Naive B cell (primary cell): ENCODE measurements around the gene NR4A1. TPM values are rescaled to one million over a fixed set of nuclear protein-coding genes. Genes with fewer than 3 reads are reported as not detected.
A peak's percentile ranks its signal among the peaks of the same experiment; 100 is the strongest.

Source experiments
- ATAC-seq, 2 donors: fragments of 150-1000 bp; cut with Tn5 transposase; 2 replicates each; pipeline ENCODE4 v1.10.0; 2021; ENCODE audit warnings: low read depth in 2 of 2, mild to moderate bottlenecking in 2 of 2, moderate library complexity in 2 of 2
- DNase-seq: peaks from one replicate; pipeline ENCODE4 v3.0.0; 2022
- H3K27ac Mint-ChIP-seq, 6 donors: one replicate each; pipeline ENCODE4 v1.8.0; 2020 to 2022; ENCODE audit warnings: mild to moderate bottlenecking in 6 of 6, mixed read lengths in 6 of 6, moderate library complexity in 5 of 6, inconsistent platforms in 2 of 6
- H3K27me3 Mint-ChIP-seq, 3 donors: one replicate each; pipeline ENCODE4 v1.8.0; 2021 to 2022; ENCODE audit warnings: mixed read lengths in 3 of 3, mild to moderate bottlenecking in 1 of 3
- H3K36me3 Mint-ChIP-seq, 2 donors: one replicate each; pipeline ENCODE4 v1.8.0; 2020 to 2022; ENCODE audit warnings: mixed read lengths in 2 of 2, inconsistent platforms in 1 of 2, mild to moderate bottlenecking in 1 of 2
- H3K4me1 Mint-ChIP-seq, 3 donors: one replicate each; pipeline ENCODE4 v1.8.0; 2020 to 2022; ENCODE audit warnings: mixed read lengths in 3 of 3, inconsistent platforms in 1 of 3, mild to moderate bottlenecking in 1 of 3, moderate library complexity in 1 of 3
- H3K4me3 Mint-ChIP-seq, 8 donors: one replicate each; pipeline ENCODE4 v1.8.0; 2020 to 2022; ENCODE audit warnings: mild to moderate bottlenecking in 8 of 8, mixed read lengths in 8 of 8, moderate library complexity in 8 of 8, inconsistent platforms in 2 of 8
- H3K9me3 Mint-ChIP-seq, 7 donors: one replicate each; pipeline ENCODE4 v1.8.0; 2020 to 2022; ENCODE audit warnings: mixed read lengths in 7 of 7, mild to moderate bottlenecking in 5 of 7, inconsistent platforms in 2 of 7, moderate library complexity in 1 of 7
- polyA plus RNA-seq, 6 donors: library from polyadenylated mRNA; unstranded; fragments of 300-500 nt; fragmentation: Illumina TruSeq; gene quantifications; one replicate each; pipeline ENCODE4 v1.2.3, GENCODE V29; 2021; ENCODE audit warnings: low read depth in 6 of 6

The NR4A1 gene
- polyA plus RNA-seq = 10 to 100 TPM in 4 of 6 donors, 1 to 10 TPM in 2; 6.7 to 24.9 (median 12.6) TPM

GRCh38 chr12:52050758-52051541 lies at the start of gene NR4A1:
NR4A1 (plus strand) TSS chr12:52051442; CDS start chr12:52054329, 2,887 bp downstream.
- no peaks in the 10 kb centered on the region for H3K9me3 Mint-ChIP-seq
- no peaks in the 10 kb centered on the region for H3K36me3 Mint-ChIP-seq
- ATAC-seq (peak; percentile 76 to 77), DNase-seq (peak; percentile 100)
- H3K4me3 Mint-ChIP-seq = peak within 1 kb of the TSS; percentile 90 to 99 (median 96)
- H3K27me3 Mint-ChIP-seq = no peaks in the 10 kb centered on the region
- peaks cover 40 to 53% (median 47%) of the 10 kb centered on the region in 3 donors for H3K4me1 Mint-ChIP-seq
- peak within 1 kb of the TSS; percentile 96 to 100 (median 99) for H3K27ac Mint-ChIP-seq

GRCh38 chr12:52003016-52003550 lies 48.2 kb upstream of the NR4A1 start:
- no peaks in the 10 kb centered on the region for H3K27me3 Mint-ChIP-seq
- ATAC-seq = no peak
- peaks cover 19 to 27% (median 24%) of the 10 kb centered on the region in 3 donors for H3K4me1 Mint-ChIP-seq
- no peak for DNase-seq
- peak overlapping the region in 4 of 6 donors; percentile 29 to 99 (median 66) for H3K27ac Mint-ChIP-seq
- no peaks in the 10 kb centered on the region for H3K36me3 Mint-ChIP-seq
- no peaks in the 10 kb centered on the region for H3K9me3 Mint-ChIP-seq
- H3K4me3 Mint-ChIP-seq = peak overlapping the region in 1 of 8 donors; percentile 14

GRCh38 chr12:52003591-52003990 lies 47.7 kb upstream of the NR4A1 start:
- Mint-ChIP-seq H3K4me3 (no peak overlapping the region), H3K36me3 (no peaks in the 10 kb centered on the region), H3K27ac (peak overlapping the region in 3 of 6 donors; percentile 58 to 99 (median 74)), H3K4me1 (peaks cover 24 to 32% (median 27%) of the 10 kb centered on the region in 3 donors), H3K9me3 (no peaks in the 10 kb centered on the region), H3K27me3 (no peaks in the 10 kb centered on the region)
- DNase-seq = no peak
- ATAC-seq = no peak

GRCh38 chr12:52004042-52004648 lies 47.1 kb upstream of the NR4A1 start:
- no peaks in the 10 kb centered on the region for H3K27me3 Mint-ChIP-seq
- peak overlapping the region in 1 of 8 donors; percentile 39 for H3K4me3 Mint-ChIP-seq
- H3K9me3 Mint-ChIP-seq = no peaks in the 10 kb centered on the region
- peak overlapping the region in 5 of 6 donors; percentile 24 to 99 (median 99) for H3K27ac Mint-ChIP-seq
- no peak for DNase-seq
- no peak for ATAC-seq
- peaks cover 27 to 38% (median 31%) of the 10 kb centered on the region in 3 donors for H3K4me1 Mint-ChIP-seq
- H3K36me3 Mint-ChIP-seq = no peaks in the 10 kb centered on the region

- H3K4me1 Mint-ChIP-seq = peaks cover 31 to 42% (median 34%) of the 10 kb centered on the region in 3 donors
- ATAC-seq (no peak), DNase-seq (no peak)
- H3K27me3 Mint-ChIP-seq = no peaks in the 10 kb centered on the region
- H3K9me3 Mint-ChIP-seq = no peaks in the 10 kb centered on the region
- peak overlapping the region; percentile 84 to 97 (median 93) for H3K4me3 Mint-ChIP-seq
- H3K27ac Mint-ChIP-seq = peak overlapping the region; percentile 98 to 99 (median 99)
- no peaks in the 10 kb centered on the region for H3K36me3 Mint-ChIP-seq
Observed at GRCh38 chr12:52005218-52005902, 45.9 kb upstream of the NR4A1 start.

- Mint-ChIP-seq H3K27me3 (no peaks in the 10 kb centered on the region), H3K9me3 (no peaks in the 10 kb centered on the region), H3K36me3 (no peaks in the 10 kb centered on the region), H3K4me1 (peaks cover 31 to 42% (median 34%) of the 10 kb centered on the region in 3 donors), H3K27ac (peak overlapping the region; percentile 98 to 99 (median 99)), H3K4me3 (peak overlapping the region; percentile 84 to 97 (median 93))
- DNase-seq = peak; percentile 91
- peak; percentile 62 for ATAC-seq
Observed at GRCh38 chr12:52005903-52006703, 45.1 kb upstream of the NR4A1 start.

GRCh38 chr12:52006726-52007157 lies 44.5 kb upstream of the NR4A1 start, which contains the start of gene TAMALIN:
TAMALIN (plus strand) TSS chr12:52006946; CDS start chr12:52007020, 74 bp downstream.
- H3K4me1 Mint-ChIP-seq = peaks cover 31 to 42% (median 34%) of the 10 kb centered on the region in 3 donors
- peak within 1 kb of the TSS; percentile 99 to 100 (median 99) for H3K27ac Mint-ChIP-seq
- no peaks in the 10 kb centered on the region for H3K36me3 Mint-ChIP-seq
- ATAC-seq = peak; percentile 34 to 41
- DNase-seq = peak; percentile 93
- H3K4me3 Mint-ChIP-seq = peak within 1 kb of the TSS; percentile 89 to 97 (median 95)
- no peaks in the 10 kb centered on the region for H3K9me3 Mint-ChIP-seq
- no peaks in the 10 kb centered on the region for H3K27me3 Mint-ChIP-seq

- ATAC-seq (peak; percentile 51 to 54), DNase-seq (peak; percentile 89)
- peak overlapping the region; percentile 98 to 100 (median 99) for H3K27ac Mint-ChIP-seq
- H3K4me3 Mint-ChIP-seq = peak overlapping the region; percentile 89 to 97 (median 95)
- peaks cover 31 to 42% (median 34%) of the 10 kb centered on the region in 3 donors for H3K4me1 Mint-ChIP-seq
- no peaks in the 10 kb centered on the region for H3K36me3 Mint-ChIP-seq
- no peaks in the 10 kb centered on the region for H3K9me3 Mint-ChIP-seq
- H3K27me3 Mint-ChIP-seq = no peaks in the 10 kb centered on the region
Observed at GRCh38 chr12:52007158-52007921, 43.9 kb upstream of the NR4A1 start.

GRCh38 chr12:52007982-52008510 lies 43.2 kb upstream of the NR4A1 start:
- Mint-ChIP-seq H3K36me3 (no peaks in the 10 kb centered on the region), H3K27me3 (no peaks in the 10 kb centered on the region), H3K9me3 (no peaks in the 10 kb centered on the region), H3K4me3 (peak overlapping the region; percentile 89 to 97 (median 95)), H3K27ac (peak overlapping the region; percentile 98 to 100 (median 99)), H3K4me1 (peaks cover 31 to 42% (median 34%) of the 10 kb centered on the region in 3 donors)
- no peak for ATAC-seq
- no peak for DNase-seq

- ATAC-seq = no peak
- Mint-ChIP-seq H3K36me3 (peaks cover 0 to 7% of the 10 kb centered on the region in 2 donors), H3K4me3 (peak overlapping the region in 6 of 8 donors; percentile 35 to 97 (median 95)), H3K9me3 (no peaks in the 10 kb centered on the region), H3K4me1 (peaks cover 31 to 42% (median 38%) of the 10 kb centered on the region in 3 donors), H3K27me3 (no peaks in the 10 kb centered on the region), H3K27ac (peak overlapping the region; percentile 67 to 99 (median 96))
- peak; percentile 42 for DNase-seq
Observed at GRCh38 chr12:52009081-52009751, 42.0 kb upstream of the NR4A1 start.

GRCh38 chr12:52010152-52010622 lies 41.1 kb upstream of the NR4A1 start:
- Mint-ChIP-seq H3K27me3 (no peaks in the 10 kb centered on the region), H3K4me3 (peak overlapping the region in 4 of 8 donors; percentile 2 to 97 (median 28)), H3K4me1 (peaks cover 29 to 39% (median 36%) of the 10 kb centered on the region in 3 donors), H3K9me3 (no peaks in the 10 kb centered on the region), H3K27ac (peak overlapping the region in 5 of 6 donors; percentile 69 to 99 (median 89)), H3K36me3 (peaks cover 0 to 7% of the 10 kb centered on the region in 2 donors)
- DNase-seq (peak; percentile 48), ATAC-seq (no peak)
